HG03175 (cell line): ENCODE measurements around the gene FXYD6.
"Not testable (repeated sequence)": the region's sequence is repeated elsewhere in the genome, so short reads cannot be mapped to it uniquely, and the experiment has no call there.

Experiments used
- ATAC-seq: cut with Tn5 transposase; IDR thresholded peaks from one replicate; pipeline ENCODE4 v1.9.1; 2021; ENCODE audit warnings: mild to moderate bottlenecking, moderate library complexity; ENCODE audit not compliant: unreplicated experiment

Gene FXYD6

GRCh38 chr11:117819096-117820040 is 57.1 kb downstream of the FXYD6 start:
- ATAC-seq = no peak

DNA sequence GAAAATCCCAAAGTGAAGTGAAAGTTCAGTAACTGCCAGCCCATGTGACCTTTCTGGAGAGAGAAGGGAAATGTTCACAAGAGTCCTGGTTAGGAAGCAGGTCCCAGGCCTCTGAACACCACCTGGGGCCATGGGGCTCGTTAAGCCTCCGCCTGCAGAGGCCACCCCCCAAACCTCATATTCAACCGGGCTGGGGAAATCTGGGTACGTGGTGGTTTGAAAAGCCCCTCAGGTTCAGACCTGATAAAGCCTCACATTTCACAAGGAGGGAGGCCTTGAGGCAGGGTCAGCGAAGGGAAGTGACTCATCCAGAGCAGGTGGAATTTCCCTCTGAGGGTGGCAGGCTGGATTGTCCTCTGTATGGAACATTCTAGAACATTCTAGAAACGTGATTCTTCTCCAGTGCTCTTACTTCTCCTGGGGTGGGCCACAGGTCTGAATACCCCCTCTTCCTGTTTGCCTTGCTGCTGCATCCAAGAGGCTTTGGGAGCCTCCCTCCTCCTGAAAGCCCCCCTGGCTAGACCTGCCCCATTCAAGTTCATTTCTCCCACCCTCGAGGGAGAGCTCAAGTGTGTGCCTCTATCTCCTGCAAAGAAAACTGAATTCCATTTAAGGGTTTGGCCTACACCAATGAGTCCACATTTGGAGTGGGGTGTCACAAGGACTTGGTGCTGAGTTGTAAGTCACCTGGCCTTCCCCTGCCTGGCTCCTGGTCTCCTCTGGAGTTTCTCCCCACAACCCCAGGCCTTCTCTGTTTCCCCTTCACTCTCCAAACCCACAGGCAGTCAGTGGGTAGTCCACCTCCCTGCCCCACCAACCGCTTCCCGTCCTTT is 58.2 kb downstream of the FXYD6 start:
- ATAC-seq = no peak

DNA sequence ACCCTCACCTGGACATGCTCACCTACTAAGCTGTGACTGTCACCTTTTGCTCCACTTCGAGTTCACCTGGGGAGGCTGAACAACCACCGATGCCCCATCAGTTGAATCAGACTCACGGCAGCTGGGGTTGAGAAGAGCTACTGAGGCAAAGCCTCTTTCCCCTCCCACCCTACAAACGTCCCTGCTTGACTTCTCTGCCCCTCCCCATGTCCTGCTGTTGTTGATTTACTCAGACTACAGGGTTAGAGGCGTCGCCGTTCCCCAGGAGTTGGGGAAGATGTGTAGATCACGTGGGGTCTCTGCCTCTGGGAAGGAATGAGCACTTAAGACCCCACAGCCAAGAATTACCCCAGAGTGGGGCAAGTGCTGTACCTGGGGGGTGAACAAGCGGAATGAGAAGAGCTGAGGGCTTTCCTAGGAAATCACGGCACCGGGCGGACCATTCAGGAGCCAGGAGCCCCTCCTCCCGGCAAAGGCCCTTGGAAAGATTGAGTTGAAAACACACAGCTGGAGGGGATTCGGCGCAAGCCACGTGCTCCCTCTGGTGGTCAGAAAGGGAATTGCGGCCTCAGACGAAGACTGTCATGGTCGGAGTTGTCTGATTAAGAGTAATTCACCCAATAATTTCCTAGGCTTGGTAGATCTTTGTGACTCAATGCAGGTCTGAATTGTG is 59.0 kb downstream of the FXYD6 start:
- ATAC-seq = no peak

DNA sequence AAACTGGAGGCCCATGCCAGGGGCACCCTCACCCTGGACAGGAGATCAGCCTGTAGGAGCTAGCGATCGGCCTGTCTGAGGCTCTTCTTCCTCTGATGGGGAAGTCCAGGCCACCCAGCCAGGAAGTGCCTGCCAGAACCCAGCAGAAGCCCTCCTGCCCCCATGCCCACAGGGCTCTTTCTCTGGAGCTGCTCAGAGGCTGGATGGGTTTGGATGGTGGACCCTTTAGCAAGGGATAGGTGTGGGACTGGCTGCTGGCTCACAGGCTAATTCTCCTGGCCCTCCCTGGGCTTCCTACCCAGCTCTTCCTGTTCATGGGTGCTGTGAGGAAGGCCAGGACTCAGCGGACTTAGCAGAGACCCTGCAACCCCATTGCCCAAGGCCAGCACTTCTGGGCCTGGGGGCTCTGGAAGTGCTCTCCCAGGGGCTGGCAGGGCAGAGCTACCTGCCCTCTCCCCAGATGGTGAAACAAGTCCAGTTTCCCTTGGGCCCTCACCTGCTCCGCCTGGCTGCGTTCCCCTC is 59.6 kb downstream of the FXYD6 start:
- ATAC-seq = no peak

DNA sequence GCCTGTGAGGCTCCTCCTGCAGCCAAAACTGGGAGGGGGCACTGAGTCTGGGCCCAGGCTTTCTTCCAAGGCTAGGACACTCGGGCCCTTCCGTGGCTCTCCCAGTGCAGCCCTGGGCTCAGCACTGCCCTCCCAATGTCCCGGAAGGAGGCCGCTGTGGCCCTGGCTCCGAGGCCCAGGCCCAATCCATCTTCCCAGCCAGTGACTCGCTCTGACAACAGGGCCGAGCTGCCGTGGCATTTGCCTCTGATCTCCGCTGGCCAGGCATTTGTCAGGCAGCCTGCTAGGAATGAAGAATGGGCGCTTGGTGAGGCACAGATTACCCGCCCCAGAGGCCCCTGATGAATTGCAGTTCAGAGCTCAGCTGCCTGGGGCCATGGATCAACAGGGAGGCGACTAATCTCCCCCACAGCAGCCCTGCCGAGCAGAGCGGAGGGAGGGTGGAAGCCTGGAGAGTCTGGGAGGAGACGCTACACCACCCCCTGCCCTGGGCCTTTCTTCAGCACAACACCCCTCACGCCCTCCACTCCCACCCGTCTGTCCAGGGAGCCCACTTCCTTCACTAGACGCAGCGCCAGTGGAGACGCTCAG is 60.2 kb downstream of the FXYD6 start:
- no peak for ATAC-seq

- peak; percentile 66 for ATAC-seq
Measured at GRCh38 chr11:117815262-117815803, 61.1 kb downstream of the FXYD6 start.

DNA sequence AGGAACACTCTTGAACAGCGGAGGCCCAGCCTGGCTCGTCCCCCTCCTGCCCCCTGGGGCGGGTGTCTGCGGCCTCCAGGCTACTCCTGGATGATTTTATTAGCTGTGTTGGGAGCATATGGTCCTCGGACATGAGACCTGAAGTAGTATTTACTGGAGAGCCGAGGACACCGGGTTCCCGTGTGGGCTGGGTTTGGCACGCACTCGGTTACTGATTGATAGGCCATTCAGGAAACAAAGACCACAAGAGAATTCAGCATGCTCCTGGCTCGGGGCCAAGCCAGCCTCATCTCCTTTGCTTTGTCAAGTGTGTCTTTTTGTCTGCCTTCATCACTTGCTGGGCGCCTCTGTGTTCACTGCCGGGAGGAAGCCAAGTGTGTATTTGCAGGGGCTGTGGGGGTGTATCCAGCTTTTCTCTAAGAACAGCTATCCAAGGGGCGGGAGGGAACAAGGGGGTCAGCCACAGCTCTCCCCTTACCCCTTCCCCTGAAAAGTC is 61.6 kb downstream of the FXYD6 start:
- peak; percentile 44 for ATAC-seq

DNA sequence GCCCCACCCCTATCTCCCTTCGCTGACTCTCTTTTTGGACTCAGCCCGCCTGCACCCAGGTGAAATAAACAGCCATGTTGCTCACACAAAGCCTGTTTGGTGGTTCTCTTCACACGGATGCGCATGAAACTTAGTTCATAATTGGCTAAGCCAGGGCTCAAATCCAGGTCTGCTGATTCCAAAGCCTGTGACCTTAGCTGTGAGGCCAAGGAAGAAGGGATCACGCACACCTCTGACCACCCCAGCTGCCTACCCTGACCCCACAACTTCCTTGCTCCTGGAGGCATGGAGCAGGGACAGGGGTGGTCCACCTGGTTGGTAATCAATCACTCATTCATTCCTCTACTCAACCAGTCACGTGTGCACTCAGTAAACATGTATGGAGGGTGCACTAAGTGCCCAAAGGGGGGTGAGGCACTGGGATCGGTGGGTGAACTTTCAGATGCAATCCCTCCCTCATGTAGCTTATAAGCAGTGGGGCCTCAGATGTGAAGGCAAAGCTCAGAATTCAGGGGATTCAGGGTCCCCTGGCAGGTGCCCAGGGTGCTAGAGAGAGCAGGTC is 62.2 kb downstream of the FXYD6 start:
- peak; percentile 9 for ATAC-seq

GRCh38 chr11:117810056-117810451 is 66.4 kb downstream of the FXYD6 start:
- ATAC-seq = not testable (repeated sequence)

GRCh38 chr11:117809236-117810055 is 67.0 kb downstream of the FXYD6 start:
- no peak for ATAC-seq

GRCh38 chr11:117808784-117809183 is 67.7 kb downstream of the FXYD6 start:
- ATAC-seq = no peak

- no peak for ATAC-seq
Measured at GRCh38 chr11:117807482-117808327, 68.8 kb downstream of the FXYD6 start.

DNA sequence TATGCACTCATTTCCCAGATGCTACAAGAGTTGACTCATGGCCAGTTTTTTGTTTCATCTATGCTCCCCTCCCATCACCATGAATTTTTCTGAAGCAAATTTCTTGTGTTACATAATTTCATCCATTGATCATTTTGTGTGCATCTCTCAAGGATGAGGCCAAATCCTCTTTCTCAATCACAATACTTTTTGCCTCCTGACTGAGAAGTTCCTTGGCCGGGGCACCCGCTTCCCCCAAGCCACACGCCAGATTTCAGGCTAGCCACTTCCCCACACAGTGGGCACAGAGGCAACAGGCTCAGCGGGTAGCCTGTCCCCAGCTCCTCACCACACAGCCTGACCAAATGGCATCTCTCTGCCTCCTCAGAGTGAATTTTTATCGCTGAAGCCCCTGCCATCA is 69.6 kb downstream of the FXYD6 start:
- no peak for ATAC-seq

DNA sequence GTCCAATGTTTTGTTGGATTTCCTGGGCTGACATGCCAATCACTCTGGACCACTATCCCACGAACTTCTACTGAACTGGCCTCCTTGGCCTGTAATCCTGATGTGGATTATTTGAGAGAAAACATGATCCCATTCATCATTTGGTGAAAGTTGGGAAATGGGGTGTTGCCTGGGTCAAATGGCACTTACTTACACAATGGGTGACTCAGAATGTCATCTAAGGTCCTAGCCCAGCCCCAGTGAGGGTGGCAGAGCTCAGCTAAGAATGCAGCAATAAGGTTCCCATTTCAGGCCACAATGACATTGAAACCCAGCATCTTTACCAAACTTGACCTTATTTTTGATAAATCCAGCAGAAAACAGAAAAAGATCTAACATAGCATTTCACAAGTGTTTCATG is 71.4 kb downstream of the FXYD6 start:
- no peak for ATAC-seq

DNA sequence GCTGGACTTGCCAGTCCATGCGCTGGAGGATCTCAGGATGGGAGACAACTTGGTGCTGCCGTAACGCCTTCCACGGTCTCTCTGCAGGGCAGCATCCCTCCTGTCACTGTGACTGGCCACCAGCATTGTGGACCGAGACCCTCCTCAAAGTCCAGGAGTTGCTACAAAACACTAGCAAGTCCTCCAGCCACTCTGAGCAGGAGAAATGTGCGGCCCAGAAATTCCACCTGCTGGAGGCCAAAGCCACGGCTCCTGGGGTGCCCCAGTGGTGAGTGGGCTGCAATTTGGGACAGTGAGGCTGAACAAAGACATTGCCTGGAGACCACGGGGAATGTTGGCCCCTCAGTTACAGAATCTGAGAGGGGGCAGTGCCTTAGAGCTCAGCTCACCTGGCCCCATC is 72.6 kb downstream of the FXYD6 start:
- no peak for ATAC-seq

- ATAC-seq = no peak
Measured at GRCh38 chr11:117799634-117800033, 76.8 kb downstream of the FXYD6 start.

- no peak for ATAC-seq
Measured at GRCh38 chr11:117796872-117797529, 79.5 kb downstream of the FXYD6 start, which contains the start of gene DSCAML1. Gene DSCAML1, minus strand, starts transcription at chr11:117797216. Its CDS starts 137 bp downstream, at chr11:117797079.
